HFF-Myc (cell line): ENCODE results near the gene GRK4.

Experiments used
- DNase-seq: peaks from one replicate; pipeline ENCODE4 v3.0.0-alpha.2; 2011; ENCODE audit warnings: low read depth; ENCODE audit errors: extremely low read depth
- H3K4me3 ChIP-seq: replicated peaks from 2 replicates; pipeline ENCODE4 v1.5.1; 2011; ENCODE audit warnings: low read depth, mild to moderate bottlenecking, control low read depth, low read length
- CTCF ChIP-seq: IDR thresholded peaks from 2 replicates; pipeline ENCODE4 v1.5.1; 2012; ENCODE audit warnings: mild to moderate bottlenecking, low read depth, low read length, control low read depth; ENCODE audit errors: missing control alignments

GRK4 gene

GRCh38 chr4:2923668-2924173, 39.6 kb upstream of the GRK4 start:
- DNase-seq: no peak
- TF ChIP-seq CTCF: no peak
- H3K4me3 ChIP-seq: no peak overlapping the region

GRCh38 chr4:2924286-2924685, 39.1 kb upstream of the GRK4 start:
- H3K4me3 ChIP-seq: no peak overlapping the region
- DNase-seq: no peak
- TF ChIP-seq CTCF: no peak

GRCh38 chr4:2924765-2925301, 38.5 kb upstream of the GRK4 start:
- TF ChIP-seq CTCF: no peak
- no peak overlapping the region for H3K4me3 ChIP-seq
- DNase-seq: no peak

GRCh38 chr4:2925496-2925895, 37.9 kb upstream of the GRK4 start:
- no peak overlapping the region for H3K4me3 ChIP-seq
- TF ChIP-seq CTCF: no peak
- no peak for DNase-seq

GRCh38 chr4:2925931-2926860, 37.2 kb upstream of the GRK4 start:
- no peak for DNase-seq
- TF ChIP-seq CTCF: no peak
- no peak overlapping the region for H3K4me3 ChIP-seq

- no peak for DNase-seq
- no peak overlapping the region for H3K4me3 ChIP-seq
- no peak for TF ChIP-seq CTCF
Observed at GRCh38 chr4:2927016-2927695, 36.2 kb upstream of the GRK4 start.
